ENCODE results near the gene POU2F3.

Gene POU2F3

DNA sequence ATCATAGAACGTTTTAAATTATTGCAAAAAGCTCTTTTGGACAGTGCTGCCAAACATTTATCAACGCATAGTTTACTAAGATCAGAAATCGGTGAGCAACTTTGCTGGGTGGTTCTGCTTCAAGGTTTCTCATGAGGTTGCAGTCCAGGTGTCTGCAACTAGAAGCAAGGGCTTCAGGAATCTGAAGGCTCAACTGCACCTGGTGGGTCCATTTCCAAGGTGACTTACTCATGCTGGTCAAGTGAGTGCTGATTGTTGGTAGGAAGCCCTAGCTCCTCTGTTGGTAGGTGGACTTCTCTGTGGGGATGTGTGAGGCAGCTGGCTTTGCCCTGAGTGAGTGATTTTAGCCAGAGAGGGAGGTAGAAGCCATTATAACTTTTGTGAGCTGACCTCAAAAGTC lies 118.8 kb downstream of the POU2F3 start:
- TF ChIP-seq, protein P1, sequence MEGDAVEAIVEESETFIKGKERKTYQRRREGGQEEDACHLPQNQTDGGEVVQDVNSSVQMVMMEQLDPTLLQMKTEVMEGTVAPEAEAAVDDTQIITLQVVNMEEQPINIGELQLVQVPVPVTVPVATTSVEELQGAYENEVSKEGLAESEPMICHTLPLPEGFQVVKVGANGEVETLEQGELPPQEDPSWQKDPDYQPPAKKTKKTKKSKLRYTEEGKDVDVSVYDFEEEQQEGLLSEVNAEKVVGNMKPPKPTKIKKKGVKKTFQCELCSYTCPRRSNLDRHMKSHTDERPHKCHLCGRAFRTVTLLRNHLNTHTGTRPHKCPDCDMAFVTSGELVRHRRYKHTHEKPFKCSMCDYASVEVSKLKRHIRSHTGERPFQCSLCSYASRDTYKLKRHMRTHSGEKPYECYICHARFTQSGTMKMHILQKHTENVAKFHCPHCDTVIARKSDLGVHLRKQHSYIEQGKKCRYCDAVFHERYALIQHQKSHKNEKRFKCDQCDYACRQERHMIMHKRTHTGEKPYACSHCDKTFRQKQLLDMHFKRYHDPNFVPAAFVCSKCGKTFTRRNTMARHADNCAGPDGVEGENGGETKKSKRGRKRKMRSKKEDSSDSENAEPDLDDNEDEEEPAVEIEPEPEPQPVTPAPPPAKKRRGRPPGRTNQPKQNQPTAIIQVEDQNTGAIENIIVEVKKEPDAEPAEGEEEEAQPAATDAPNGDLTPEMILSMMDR (IDR thresholded peaks at IDR 0.05; ENCODE audit: insufficient read depth, low read depth, low read length, missing control alignments), result no peak
- DNase-seq (ENCODE audit: low read depth), result no peak

DNA sequence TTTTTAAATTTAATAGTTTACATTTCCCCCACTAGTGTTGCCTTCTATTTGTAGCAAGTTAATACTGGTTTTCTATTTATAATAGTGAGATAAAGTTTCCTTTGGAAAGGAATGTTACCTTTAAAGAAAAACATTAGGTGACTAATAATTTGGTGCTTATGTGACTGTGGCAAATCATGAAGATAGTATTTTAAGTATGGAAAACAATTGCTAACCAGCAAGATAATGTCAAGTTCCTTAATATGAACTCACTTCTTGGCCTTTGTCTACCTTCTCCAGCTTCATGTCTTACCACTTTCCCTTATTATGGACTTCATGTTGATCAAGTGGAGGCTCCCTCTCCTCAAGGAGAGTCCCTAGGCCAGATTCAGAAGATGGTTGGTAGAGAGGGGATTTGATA lies 123.5 kb downstream of the POU2F3 start:
- DNase-seq (ENCODE audit: low read depth), result no peak
- TF ChIP-seq, protein P1 (IDR thresholded peaks at IDR 0.05; ENCODE audit: insufficient read depth, low read depth, low read length, missing control alignments), result no peak
- H3K4me3 ChIP-seq (ENCODE audit: low read depth, low read length), result no peak overlapping the region

More for the DNA sequence above, 118.8 kb downstream of the POU2F3 start:
- no peak overlapping the region for H3K4me3 ChIP-seq (ENCODE audit: low read depth, low read length)

DNA sequence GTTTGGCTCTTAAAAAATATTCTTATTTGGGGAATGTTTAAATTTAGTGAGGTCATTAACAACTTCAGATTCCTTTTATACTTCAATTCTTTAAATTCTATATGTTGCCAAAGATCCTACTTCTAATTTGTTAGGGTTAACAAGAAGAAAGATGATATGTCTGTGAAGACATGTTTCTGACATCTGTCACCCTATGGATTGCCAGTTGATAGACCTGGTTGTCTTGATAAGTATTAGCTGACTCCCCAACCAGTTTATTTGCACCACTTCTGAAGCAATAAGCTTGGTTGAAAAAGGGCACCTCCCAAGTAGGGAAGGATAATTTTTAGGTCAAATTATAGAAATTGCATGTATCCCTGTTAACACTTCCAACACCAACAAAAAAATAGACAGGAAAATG lies 125.6 kb downstream of the POU2F3 start:
- H3K4me3 ChIP-seq (ENCODE audit: low read depth, low read length), result no peak overlapping the region
- no peak for DNase-seq (ENCODE audit: low read depth)
- TF ChIP-seq, protein P1 (IDR thresholded peaks at IDR 0.05; ENCODE audit: insufficient read depth, low read depth, low read length, missing control alignments), result no peak
